IPS-20b (cell line): ENCODE measurements around the gene CCNY.

Source experiments
- H3K27ac ChIP-seq: one replicate; pipeline ENCODE4 v1.5.1; 2013; ENCODE audit warnings: low read length
- H3K27me3 ChIP-seq: 2 replicates; pipeline ENCODE4 v1.6.1; 2013; ENCODE audit warnings: mild to moderate bottlenecking, low read length, inconsistent platforms; ENCODE audit not compliant: insufficient read depth
- H3K36me3 ChIP-seq: 2 replicates; pipeline ENCODE4 v1.6.1; 2013; ENCODE audit warnings: low read depth, mild to moderate bottlenecking, inconsistent platforms, low read length, moderate library complexity; ENCODE audit not compliant: insufficient read depth
- H3K4me1 ChIP-seq: 2 replicates; pipeline ENCODE4 v1.6.1; 2013; ENCODE audit warnings: mild to moderate bottlenecking, control low read depth, inconsistent platforms, low read length, moderate library complexity; ENCODE audit not compliant: insufficient read depth
- H3K4me3 ChIP-seq: 2 replicates; pipeline ENCODE4 v1.5.1; 2013; ENCODE audit warnings: mild to moderate bottlenecking, low read length, inconsistent platforms
- H3K9ac ChIP-seq: 2 replicates; pipeline ENCODE4 v1.6.1; 2013; ENCODE audit warnings: low read depth, mild to moderate bottlenecking, inconsistent platforms, low read length, moderate library complexity
- H3K9me3 ChIP-seq: 2 replicates; pipeline ENCODE4 v1.6.1; 2013; ENCODE audit warnings: mild to moderate bottlenecking, low read depth, low read length, inconsistent platforms; ENCODE audit not compliant: insufficient read depth

Gene CCNY

GRCh38 chr10:35388682-35389081 lies 52.4 kb downstream of the CCNY start:
- Histone ChIP-seq H3K9me3 (peaks cover 19% of the 10 kb centered on the region), H3K4me3 (no peak overlapping the region), H3K4me1 (peaks cover 22% of the 10 kb centered on the region), H3K9ac (no peak overlapping the region), H3K36me3 (no peaks in the 10 kb centered on the region), H3K27ac (no peak overlapping the region), H3K27me3 (no peaks in the 10 kb centered on the region)

GRCh38 chr10:35390161-35390840 lies 54.0 kb downstream of the CCNY start:
- Histone ChIP-seq H3K4me1 (peaks cover 39% of the 10 kb centered on the region), H3K27me3 (no peaks in the 10 kb centered on the region), H3K9me3 (peaks cover 19% of the 10 kb centered on the region), H3K4me3 (no peak overlapping the region), H3K27ac (no peak overlapping the region), H3K9ac (no peak overlapping the region), H3K36me3 (no peaks in the 10 kb centered on the region)

- Histone ChIP-seq H3K27ac (no peak overlapping the region), H3K36me3 (no peaks in the 10 kb centered on the region), H3K9ac (no peak overlapping the region), H3K9me3 (peaks cover 19% of the 10 kb centered on the region), H3K4me1 (peaks cover 42% of the 10 kb centered on the region), H3K27me3 (no peaks in the 10 kb centered on the region), H3K4me3 (no peak overlapping the region)
These were observed 54.5 kb downstream of the CCNY start for GRCh38 chr10:35390843-35391152.

GRCh38 chr10:35391153-35391953 lies 55.0 kb downstream of the CCNY start:
- H3K4me1 ChIP-seq, result peaks cover 46% of the 10 kb centered on the region
- H3K36me3 ChIP-seq, result no peaks in the 10 kb centered on the region
- H3K4me3 ChIP-seq, result no peak overlapping the region
- H3K9me3 ChIP-seq, result peaks cover 19% of the 10 kb centered on the region
- no peak overlapping the region for H3K9ac ChIP-seq
- no peak overlapping the region for H3K27ac ChIP-seq
- H3K27me3 ChIP-seq, result no peaks in the 10 kb centered on the region

GRCh38 chr10:35391954-35392262 lies 55.6 kb downstream of the CCNY start:
- Histone ChIP-seq H3K4me1 (peaks cover 46% of the 10 kb centered on the region), H3K27me3 (no peaks in the 10 kb centered on the region), H3K36me3 (no peaks in the 10 kb centered on the region), H3K9me3 (peaks cover 19% of the 10 kb centered on the region), H3K9ac (no peak overlapping the region), H3K4me3 (no peak overlapping the region), H3K27ac (no peak overlapping the region)

GRCh38 chr10:35392482-35393228 lies 56.3 kb downstream of the CCNY start:
- Histone ChIP-seq H3K9ac (no peak overlapping the region), H3K27me3 (no peaks in the 10 kb centered on the region), H3K9me3 (peaks cover 19% of the 10 kb centered on the region), H3K4me3 (no peak overlapping the region), H3K4me1 (peaks cover 45% of the 10 kb centered on the region), H3K36me3 (no peaks in the 10 kb centered on the region), H3K27ac (no peak overlapping the region)

GRCh38 chr10:35394411-35394851 lies 58.1 kb downstream of the CCNY start:
- H3K4me1 ChIP-seq, result peaks cover 45% of the 10 kb centered on the region
- no peaks in the 10 kb centered on the region for H3K36me3 ChIP-seq
- H3K4me3 ChIP-seq, result peak overlapping the region; percentile 9; the same call in 1 of the 2 replicates
- no peak overlapping the region for H3K27ac ChIP-seq
- peak overlapping the region; percentile 54; the same call in 1 of the 2 replicates for H3K9ac ChIP-seq
- no peaks in the 10 kb centered on the region for H3K27me3 ChIP-seq
- peaks cover 19% of the 10 kb centered on the region for H3K9me3 ChIP-seq

GRCh38 chr10:35394934-35395333 lies 58.6 kb downstream of the CCNY start:
- Histone ChIP-seq H3K36me3 (no peaks in the 10 kb centered on the region), H3K4me3 (peak overlapping the region; percentile 9; the same call in 1 of the 2 replicates), H3K9me3 (peaks cover 17% of the 10 kb centered on the region), H3K27ac (no peak overlapping the region), H3K4me1 (peaks cover 48% of the 10 kb centered on the region), H3K27me3 (no peaks in the 10 kb centered on the region), H3K9ac (peak overlapping the region; percentile 54; the same call in 1 of the 2 replicates)

GRCh38 chr10:35396560-35397434 lies 60.5 kb downstream of the CCNY start:
- Histone ChIP-seq H3K4me1 (peaks cover 54% of the 10 kb centered on the region), H3K27ac (no peak overlapping the region), H3K36me3 (no peaks in the 10 kb centered on the region), H3K4me3 (no peak overlapping the region), H3K9ac (no peak overlapping the region), H3K9me3 (no peaks in the 10 kb centered on the region), H3K27me3 (no peaks in the 10 kb centered on the region)

GRCh38 chr10:35397953-35398352 lies 61.6 kb downstream of the CCNY start:
- peaks cover 48% of the 10 kb centered on the region for H3K4me1 ChIP-seq
- no peaks in the 10 kb centered on the region for H3K9me3 ChIP-seq
- no peaks in the 10 kb centered on the region for H3K27me3 ChIP-seq
- H3K27ac ChIP-seq, result no peak overlapping the region
- H3K36me3 ChIP-seq, result no peaks in the 10 kb centered on the region
- H3K4me3 ChIP-seq, result no peak overlapping the region
- H3K9ac ChIP-seq, result no peak overlapping the region

GRCh38 chr10:35398355-35398754 lies 62.0 kb downstream of the CCNY start:
- no peak overlapping the region for H3K9ac ChIP-seq
- no peak overlapping the region for H3K4me3 ChIP-seq
- no peaks in the 10 kb centered on the region for H3K36me3 ChIP-seq
- H3K27ac ChIP-seq, result no peak overlapping the region
- peaks cover 44% of the 10 kb centered on the region for H3K4me1 ChIP-seq
- no peaks in the 10 kb centered on the region for H3K27me3 ChIP-seq
- H3K9me3 ChIP-seq, result 0 out of 2 replicates have a peak, but pooled peaks cover 3% of the 10 kb centered on the region
